Measurements from ENCODE around the gene CHST7.

DNA sequence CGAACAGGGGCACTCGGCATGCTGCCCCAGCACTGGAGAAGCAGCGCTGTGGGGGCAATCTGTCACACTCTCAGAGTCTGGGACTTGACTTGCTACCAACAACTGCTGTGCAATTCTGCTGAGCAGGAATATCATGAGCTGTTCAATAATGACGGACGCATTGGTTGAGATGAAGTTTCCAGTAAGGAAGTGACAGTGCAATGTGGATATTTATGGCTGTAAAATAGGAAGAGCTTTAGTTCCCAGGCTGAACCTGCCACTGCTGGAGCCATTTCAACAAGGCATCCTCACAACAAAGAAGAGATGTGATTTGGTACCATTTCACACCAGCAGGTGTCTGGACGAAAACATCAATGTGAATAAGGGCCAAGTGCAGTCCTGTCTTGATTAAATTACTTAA is 24.2 kb downstream of the CHST7 start:
- TF ChIP-seq CTCF (IDR thresholded peaks at IDR 0.05) = no peak
- no peak for TF ChIP-seq ZFX (IDR thresholded peaks at IDR 0.05; ENCODE audit: borderline replicate concordance)
